ENCODE data around the gene SNF8. TPM values are rescaled to one million over a fixed set of nuclear protein-coding genes. Genes with fewer than 3 reads are reported as not detected.

Gene SNF8, protein sequence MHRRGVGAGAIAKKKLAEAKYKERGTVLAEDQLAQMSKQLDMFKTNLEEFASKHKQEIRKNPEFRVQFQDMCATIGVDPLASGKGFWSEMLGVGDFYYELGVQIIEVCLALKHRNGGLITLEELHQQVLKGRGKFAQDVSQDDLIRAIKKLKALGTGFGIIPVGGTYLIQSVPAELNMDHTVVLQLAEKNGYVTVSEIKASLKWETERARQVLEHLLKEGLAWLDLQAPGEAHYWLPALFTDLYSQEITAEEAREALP
- total RNA-seq: 114 and 142 TPM in 2 replicates

DNA sequence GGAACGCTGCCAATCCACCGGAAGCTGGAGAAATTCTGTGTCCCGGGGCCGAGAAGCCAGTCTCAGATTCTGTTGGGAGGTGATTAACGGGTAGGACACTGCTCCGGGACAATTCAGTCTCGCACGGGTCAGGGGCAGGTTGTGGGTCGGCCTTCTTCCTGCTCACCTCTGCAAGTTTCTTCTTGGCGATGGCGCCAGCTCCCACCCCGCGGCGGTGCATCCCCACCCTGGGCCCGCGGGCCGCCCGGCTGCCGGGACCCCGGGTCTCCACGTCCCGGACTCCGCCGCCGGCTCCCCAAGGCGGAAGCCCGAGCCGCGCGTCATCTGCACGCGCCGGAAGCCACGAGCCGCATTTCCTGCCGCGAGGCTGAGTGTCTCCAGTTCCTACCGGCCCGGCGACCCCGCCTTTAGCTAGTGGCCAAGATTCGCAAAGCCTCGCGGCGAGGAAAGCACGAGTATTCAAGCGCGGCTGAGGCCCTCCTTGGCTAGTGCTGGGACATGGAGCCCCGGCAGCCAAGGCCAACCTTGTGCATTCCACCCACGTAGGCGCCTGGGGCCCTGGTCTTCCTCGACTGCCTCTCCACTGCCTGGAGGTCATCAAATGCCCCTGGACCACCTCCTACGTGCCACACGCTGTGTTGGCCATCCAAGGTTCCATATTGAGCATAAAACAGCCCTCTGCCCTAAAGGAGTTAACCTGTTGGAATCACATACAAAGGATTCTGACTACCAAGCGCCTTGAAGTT, at the start of gene SNF8:
TSS of gene SNF8 (minus strand) at position 328 of the 746 bp plus-strand sequence. CDS start at position 220, 108 bp downstream.
- H3K27me3 ChIP-seq (ENCODE audit: control insufficient read depth, insufficient read depth, low read length): no peaks in the 10 kb centered on the region
- peak; percentile 58 for DNase-seq (ENCODE audit: low read depth)
- H3K36me3 ChIP-seq (ENCODE audit: control insufficient read depth, insufficient read depth, low read length): no peaks in the 10 kb centered on the region
- TF ChIP-seq, protein P1, sequence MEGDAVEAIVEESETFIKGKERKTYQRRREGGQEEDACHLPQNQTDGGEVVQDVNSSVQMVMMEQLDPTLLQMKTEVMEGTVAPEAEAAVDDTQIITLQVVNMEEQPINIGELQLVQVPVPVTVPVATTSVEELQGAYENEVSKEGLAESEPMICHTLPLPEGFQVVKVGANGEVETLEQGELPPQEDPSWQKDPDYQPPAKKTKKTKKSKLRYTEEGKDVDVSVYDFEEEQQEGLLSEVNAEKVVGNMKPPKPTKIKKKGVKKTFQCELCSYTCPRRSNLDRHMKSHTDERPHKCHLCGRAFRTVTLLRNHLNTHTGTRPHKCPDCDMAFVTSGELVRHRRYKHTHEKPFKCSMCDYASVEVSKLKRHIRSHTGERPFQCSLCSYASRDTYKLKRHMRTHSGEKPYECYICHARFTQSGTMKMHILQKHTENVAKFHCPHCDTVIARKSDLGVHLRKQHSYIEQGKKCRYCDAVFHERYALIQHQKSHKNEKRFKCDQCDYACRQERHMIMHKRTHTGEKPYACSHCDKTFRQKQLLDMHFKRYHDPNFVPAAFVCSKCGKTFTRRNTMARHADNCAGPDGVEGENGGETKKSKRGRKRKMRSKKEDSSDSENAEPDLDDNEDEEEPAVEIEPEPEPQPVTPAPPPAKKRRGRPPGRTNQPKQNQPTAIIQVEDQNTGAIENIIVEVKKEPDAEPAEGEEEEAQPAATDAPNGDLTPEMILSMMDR (IDR thresholded peaks at IDR 0.05; ENCODE audit: insufficient read depth, low read length, poor library complexity, severe bottlenecking): no peak
- H3K4me3 ChIP-seq (ENCODE audit: low read depth, low read length): peak within 1 kb of the TSS; percentile 89

- Histone ChIP-seq H3K27me3 (ENCODE audit: control insufficient read depth, insufficient read depth, low read length) (peaks cover 52% of the 10 kb centered on the region), H3K36me3 (ENCODE audit: control insufficient read depth, insufficient read depth, low read length) (no peaks in the 10 kb centered on the region), H3K4me3 (ENCODE audit: low read depth, low read length) (no peak overlapping the region)
- no peak for DNase-seq (ENCODE audit: low read depth)
- TF ChIP-seq, protein P1 (IDR thresholded peaks at IDR 0.05; ENCODE audit: insufficient read depth, low read length, poor library complexity, severe bottlenecking): no peak
Measured at GRCh38 chr17:48993951-48994350, 49.3 kb upstream of the SNF8 start.

DNA sequence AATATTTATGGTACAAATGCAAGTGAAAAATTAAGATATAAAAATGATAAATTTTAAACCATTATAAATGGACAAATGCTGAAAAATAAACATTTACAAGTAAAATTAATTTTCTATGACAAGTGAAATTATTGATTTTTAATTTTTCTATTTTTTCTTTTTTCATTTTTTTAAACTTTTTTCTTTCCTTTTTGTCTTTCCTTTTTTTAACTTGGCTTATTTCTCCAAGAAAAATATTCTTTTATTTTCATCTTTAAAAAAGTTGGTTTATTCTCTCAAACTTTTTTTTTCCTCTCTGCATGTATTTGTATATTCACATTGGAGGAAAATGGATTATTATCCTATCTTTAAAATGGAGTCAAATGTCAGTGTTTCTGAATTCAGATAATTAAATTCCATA, 48.7 kb upstream of the SNF8 start:
- peaks cover 47% of the 10 kb centered on the region for H3K27me3 ChIP-seq (ENCODE audit: control insufficient read depth, insufficient read depth, low read length)
- no peak for DNase-seq (ENCODE audit: low read depth)
- no peak overlapping the region for H3K4me3 ChIP-seq (ENCODE audit: low read depth, low read length)
- TF ChIP-seq, protein P1 (IDR thresholded peaks at IDR 0.05; ENCODE audit: insufficient read depth, low read length, poor library complexity, severe bottlenecking): no peak
- no peaks in the 10 kb centered on the region for H3K36me3 ChIP-seq (ENCODE audit: control insufficient read depth, insufficient read depth, low read length)

- TF ChIP-seq, protein P1 (IDR thresholded peaks at IDR 0.05; ENCODE audit: insufficient read depth, low read length, poor library complexity, severe bottlenecking): no peak
- H3K4me3 ChIP-seq (ENCODE audit: low read depth, low read length): no peak overlapping the region
- peaks cover 39% of the 10 kb centered on the region for H3K27me3 ChIP-seq (ENCODE audit: control insufficient read depth, insufficient read depth, low read length)
- no peaks in the 10 kb centered on the region for H3K36me3 ChIP-seq (ENCODE audit: control insufficient read depth, insufficient read depth, low read length)
- DNase-seq (ENCODE audit: low read depth): no peak
Measured at GRCh38 chr17:48992444-48992843, 47.8 kb upstream of the SNF8 start.

DNA sequence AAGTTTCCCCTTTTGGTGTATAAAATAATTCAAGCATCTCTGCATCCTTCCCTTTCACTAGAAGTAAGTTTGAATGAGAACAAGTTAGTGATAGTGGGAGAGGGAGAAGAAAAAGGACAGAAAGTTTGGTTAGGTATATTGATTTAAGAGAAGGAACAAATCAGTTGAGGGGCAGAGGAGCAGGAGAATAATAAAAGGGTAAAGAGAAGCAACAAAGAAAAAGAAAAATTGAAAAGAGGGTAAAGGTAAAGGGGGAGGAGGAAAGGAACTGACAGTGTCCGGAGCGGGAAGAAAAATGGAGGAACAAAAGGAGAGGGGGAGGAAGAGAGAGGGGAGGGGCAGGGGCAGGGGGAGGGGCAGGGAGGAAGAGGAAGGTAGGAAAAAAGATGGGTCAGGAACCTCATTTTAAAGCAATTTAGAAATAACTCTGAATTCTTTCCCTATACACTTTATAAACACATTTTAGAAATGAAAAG, 46.3 kb upstream of the SNF8 start:
- DNase-seq (ENCODE audit: low read depth): no peak
- Histone ChIP-seq H3K4me3 (ENCODE audit: low read depth, low read length) (no peak overlapping the region), H3K36me3 (ENCODE audit: control insufficient read depth, insufficient read depth, low read length) (no peaks in the 10 kb centered on the region), H3K27me3 (ENCODE audit: control insufficient read depth, insufficient read depth, low read length) (peaks cover 25% of the 10 kb centered on the region)
- TF ChIP-seq, protein P1 (IDR thresholded peaks at IDR 0.05; ENCODE audit: insufficient read depth, low read length, poor library complexity, severe bottlenecking): no peak

All from kidney epithelial cell (primary cell).